Stimulated activated CD4-positive, alpha-beta T cell treated with anti-CD3 and anti-CD28 coated beads, Interleukin-1b, Interleukin-23, amount 100 ng/mL, for 48 hours (primary cell): Measurements from ENCODE around the gene WNT7B.
"Not testable (repeated sequence)": the region's sequence is repeated elsewhere in the genome, so short reads cannot be mapped to it uniquely, and the experiment has no call there.

Experiments
- DNase-seq: peaks from one replicate; pipeline ENCODE4 v3.0.0-alpha.2; 2020

Gene WNT7B

GRCh38 chr22:46007848-46008261, 30.9 kb upstream of the WNT7B start:
- no peak for DNase-seq

- DNase-seq: no peak
Measured at GRCh38 chr22:46007003-46007847, 30.3 kb upstream of the WNT7B start.

GRCh38 chr22:46006379-46007002, 29.5 kb upstream of the WNT7B start:
- DNase-seq: peak; percentile 84

- DNase-seq: not testable (repeated sequence)
Measured at GRCh38 chr22:46005116-46005705, 28.2 kb upstream of the WNT7B start.

GRCh38 chr22:46004105-46004866, 27.3 kb upstream of the WNT7B start:
- DNase-seq: no peak

- no peak for DNase-seq
Measured at GRCh38 chr22:46003271-46004091, 26.5 kb upstream of the WNT7B start.

- no peak for DNase-seq
Measured at GRCh38 chr22:46002757-46003270, 25.9 kb upstream of the WNT7B start.

- DNase-seq: no peak
Measured at GRCh38 chr22:46001426-46002106, 24.6 kb upstream of the WNT7B start.

- DNase-seq: no peak
Measured at GRCh38 chr22:46001046-46001425, 24.1 kb upstream of the WNT7B start.

GRCh38 chr22:46000081-46001027, 23.4 kb upstream of the WNT7B start:
- no peak for DNase-seq

GRCh38 chr22:45999379-45999971, 22.5 kb upstream of the WNT7B start:
- DNase-seq: no peak

- no peak for DNase-seq
Measured at GRCh38 chr22:45998638-45999378, 21.8 kb upstream of the WNT7B start.

- DNase-seq: no peak
Measured at GRCh38 chr22:45997777-45998637, 21.0 kb upstream of the WNT7B start.

- DNase-seq: no peak
Measured at GRCh38 chr22:45997077-45997776, 20.3 kb upstream of the WNT7B start.

- DNase-seq: no peak
Measured at GRCh38 chr22:45996241-45997076, 19.5 kb upstream of the WNT7B start.

GRCh38 chr22:45995405-45996101, 18.6 kb upstream of the WNT7B start:
- DNase-seq: no peak
